Muscle of leg (tissue), 11 donors: ENCODE data around the gene PRIMA1. TPM values are rescaled to one million over a fixed set of nuclear protein-coding genes. Genes with fewer than 3 reads are reported as not detected.

ENCODE experiments used
- DNase-seq: peaks from one replicate; pipeline ENCODE4 v3.0.0; 2013
- H3K27ac ChIP-seq: one replicate; pipeline ENCODE4 v1.5.1; 2013; ENCODE audit warnings: mild to moderate bottlenecking, low read length, control low read depth
- H3K27me3 ChIP-seq: one replicate; pipeline ENCODE4 v1.6.1; 2013; ENCODE audit warnings: low read length; ENCODE audit not compliant: control insufficient read depth, insufficient read depth
- H3K36me3 ChIP-seq: one replicate; pipeline ENCODE4 v1.6.1; 2013; ENCODE audit warnings: low read length; ENCODE audit not compliant: control insufficient read depth, insufficient read depth
- H3K4me1 ChIP-seq: one replicate; pipeline ENCODE4 v1.6.1; 2013; ENCODE audit warnings: low read length; ENCODE audit not compliant: control insufficient read depth, insufficient read depth
- H3K4me3 ChIP-seq: one replicate; pipeline ENCODE4 v1.5.1; 2013; ENCODE audit warnings: low read length, control low read depth
- H3K9me3 ChIP-seq: replicated peaks from 2 replicates; pipeline ENCODE4 v1.6.1; 2013; ENCODE audit warnings: low read depth, low read length; ENCODE audit not compliant: control insufficient read depth
- WGBS: methylation state at CpG from one replicate; pipeline ENCODE4 v1.1.5; 2013; ENCODE audit warnings: missing lambda C conversion rate; ENCODE audit not compliant: insufficient coverage; 5-methylcytosine and 5-hydroxymethylcytosine counted together
- polyA plus RNA-seq, 8 donors: library from polyadenylated mRNA; unstranded; fragments of 120-200 nt; gene quantifications; one replicate each; pipeline versions ENCODE4 v1.2.1 to v1.2.3, GENCODE V29; 2013; ENCODE audit warnings: inconsistent platforms in 1 of 8, low replicate concordance in 1 of 8; ENCODE audit not compliant: insufficient read length in 8 of 8, insufficient read depth in 1 of 8
- total RNA-seq: library from RNA; stranded (reverse); fragments of 120-200 nt; gene quantifications from one replicate; pipeline ENCODE4 v1.2.4, GENCODE V29; 2013

PRIMA1 gene
- total and polyA plus RNA-seq, 9 donors = 0.75 to 4.6 (median 3.2) TPM

DNA sequence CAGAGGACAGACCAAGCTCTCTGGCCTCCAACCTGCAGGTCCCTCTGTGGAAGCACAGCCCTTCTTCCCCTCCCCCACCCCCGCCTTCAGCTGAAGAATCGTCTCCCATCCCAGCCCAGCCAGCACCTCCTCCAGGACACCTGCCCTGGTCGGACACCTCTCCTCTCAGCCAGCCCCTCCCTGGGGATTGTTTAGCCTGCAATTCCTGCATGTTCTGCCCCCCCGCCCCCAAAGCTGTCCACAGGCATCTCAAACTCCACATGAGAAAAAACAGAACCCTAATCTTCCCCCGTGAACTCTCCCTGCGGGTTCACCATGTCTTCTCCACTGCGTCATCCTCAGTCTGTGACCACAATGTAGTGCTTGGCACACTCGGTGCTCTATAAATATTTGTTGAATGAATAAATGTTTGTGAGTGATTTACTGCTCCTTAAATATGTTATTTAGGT is 24.1 kb downstream of the PRIMA1 start:
- peaks cover 27% of the 10 kb centered on the region for H3K4me1 ChIP-seq
- H3K36me3 ChIP-seq = no peaks in the 10 kb centered on the region
- H3K9me3 ChIP-seq = no peaks in the 10 kb centered on the region
- no peak overlapping the region for H3K4me3 ChIP-seq
- H3K27me3 ChIP-seq = peaks cover 4% of the 10 kb centered on the region
- no peak for DNase-seq
- WGBS = 37% methylated on average over 6 of the region's 8 CpGs
- H3K27ac ChIP-seq = no peak overlapping the region

DNA sequence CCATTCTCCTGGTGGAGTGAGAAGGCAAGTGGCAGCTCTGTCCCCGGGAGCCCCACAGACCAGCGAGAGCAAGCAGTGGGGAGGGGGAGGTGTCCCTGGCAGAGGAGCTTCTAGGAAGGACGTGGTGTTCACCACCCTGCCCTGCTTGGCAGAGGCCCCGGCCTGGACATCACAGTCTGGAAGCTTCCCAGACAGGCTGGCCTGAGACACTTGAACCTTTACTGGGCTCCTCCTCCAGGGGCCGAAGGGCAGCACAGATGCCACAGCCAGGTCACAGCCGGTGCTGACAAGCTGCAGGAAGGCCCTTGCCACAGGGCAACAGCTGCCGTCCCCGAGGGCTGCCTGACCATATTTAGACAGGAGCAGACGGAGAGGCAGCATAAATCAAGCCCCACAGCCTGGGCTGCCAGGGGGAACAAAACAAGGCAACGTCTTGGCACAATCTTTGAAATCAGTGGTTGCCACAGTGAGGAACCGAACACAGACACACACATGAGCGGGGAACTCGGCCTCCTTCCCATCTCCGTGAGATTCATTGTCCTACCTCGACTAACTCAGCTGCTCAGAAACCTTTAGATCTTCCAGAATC is 28.5 kb downstream of the PRIMA1 start:
- Histone ChIP-seq H3K9me3 (no peaks in the 10 kb centered on the region), H3K4me1 (peaks cover 32% of the 10 kb centered on the region), H3K27me3 (peaks cover 2% of the 10 kb centered on the region), H3K4me3 (no peak overlapping the region), H3K36me3 (no peaks in the 10 kb centered on the region), H3K27ac (peak overlapping the region; percentile 87)
- DNase-seq = peak; percentile 85
- WGBS = 22% methylated on average over 13 of the region's 15 CpGs

DNA sequence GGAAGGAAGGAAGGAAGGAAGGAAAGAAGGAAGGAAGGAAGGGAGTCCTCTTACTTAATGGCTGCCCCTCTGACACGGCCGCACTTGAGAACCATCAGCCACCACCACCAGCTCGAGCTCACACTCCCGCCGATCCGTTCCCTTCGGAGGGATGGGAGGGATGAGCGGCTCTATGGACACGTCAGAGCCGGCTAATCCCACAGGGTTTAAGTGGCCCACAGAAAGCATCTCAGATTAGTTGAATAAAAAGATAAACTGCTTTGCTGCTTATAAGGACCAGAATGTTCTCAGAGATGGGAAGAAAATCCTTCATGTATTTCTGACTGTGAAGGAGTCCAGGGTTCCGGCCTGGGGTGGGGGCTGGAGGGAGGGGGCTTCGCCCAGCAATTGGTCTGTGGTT is 31.1 kb downstream of the PRIMA1 start:
- Histone ChIP-seq H3K27me3 (no peaks in the 10 kb centered on the region), H3K36me3 (no peaks in the 10 kb centered on the region), H3K27ac (no peak overlapping the region), H3K4me3 (no peak overlapping the region), H3K4me1 (peaks cover 40% of the 10 kb centered on the region), H3K9me3 (no peaks in the 10 kb centered on the region)
- no peak for DNase-seq
- 86% methylated on average over 5 of the region's 12 CpGs for WGBS

DNA sequence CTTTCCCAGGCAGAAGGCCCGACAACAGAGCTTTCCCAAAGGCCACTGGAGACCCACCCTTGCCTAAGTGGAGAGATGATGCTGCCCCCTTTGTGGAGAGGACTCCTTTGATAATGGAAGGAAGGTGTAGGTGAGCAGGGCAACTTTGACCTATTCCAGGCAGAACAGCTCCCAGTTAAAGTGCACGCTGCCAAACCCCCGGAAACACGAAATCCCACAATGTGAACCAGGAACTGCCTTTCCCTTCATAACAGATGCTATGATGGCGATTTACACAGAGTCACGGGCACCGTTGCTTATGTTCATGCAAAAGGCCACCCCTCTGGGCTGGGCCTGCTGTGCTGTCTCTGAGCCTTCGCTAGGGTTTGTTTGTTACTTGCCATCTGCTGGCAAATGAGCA is 34.6 kb downstream of the PRIMA1 start:
- WGBS = 95% methylated on average over 8 of the region's 8 CpGs
- Histone ChIP-seq H3K36me3 (no peaks in the 10 kb centered on the region), H3K4me1 (peaks cover 15% of the 10 kb centered on the region), H3K9me3 (no peaks in the 10 kb centered on the region), H3K27me3 (no peaks in the 10 kb centered on the region), H3K27ac (no peak overlapping the region), H3K4me3 (no peak overlapping the region)
- DNase-seq = no peak

DNA sequence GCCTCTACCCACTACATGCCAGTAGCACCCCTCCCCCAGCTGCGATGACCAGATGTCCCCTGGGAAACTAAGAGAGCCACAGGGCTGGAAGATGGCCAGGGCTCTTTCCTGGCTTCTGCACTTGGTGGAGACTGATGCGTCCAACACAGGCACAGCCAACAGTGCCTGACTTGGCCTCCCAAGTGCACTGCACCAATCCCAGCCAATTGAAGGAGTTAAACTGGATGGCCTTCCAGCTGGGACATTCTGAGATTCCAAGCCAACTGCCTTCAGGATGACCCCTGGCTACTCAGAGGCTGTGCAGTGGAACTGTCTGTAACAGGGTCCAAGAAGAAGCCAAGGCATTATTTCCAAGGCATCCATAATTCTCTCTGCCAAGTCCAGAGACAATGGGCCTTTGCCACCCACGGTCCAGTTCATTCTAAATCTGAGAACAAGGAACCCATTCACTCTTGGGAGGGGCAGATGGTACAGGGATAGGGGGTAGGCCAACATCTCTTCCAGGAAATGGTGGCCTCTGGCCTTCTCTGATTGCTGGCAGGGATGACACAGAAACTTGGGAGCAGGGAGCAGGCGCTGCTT is 35.2 kb downstream of the PRIMA1 start:
- H3K27ac ChIP-seq = no peak overlapping the region
- peaks cover 13% of the 10 kb centered on the region for H3K4me1 ChIP-seq
- H3K36me3 ChIP-seq = no peaks in the 10 kb centered on the region
- no peaks in the 10 kb centered on the region for H3K27me3 ChIP-seq
- 74% methylated on average over 3 of the region's 4 CpGs for WGBS
- no peak overlapping the region for H3K4me3 ChIP-seq
- no peaks in the 10 kb centered on the region for H3K9me3 ChIP-seq
- peak; percentile 32 for DNase-seq

DNA sequence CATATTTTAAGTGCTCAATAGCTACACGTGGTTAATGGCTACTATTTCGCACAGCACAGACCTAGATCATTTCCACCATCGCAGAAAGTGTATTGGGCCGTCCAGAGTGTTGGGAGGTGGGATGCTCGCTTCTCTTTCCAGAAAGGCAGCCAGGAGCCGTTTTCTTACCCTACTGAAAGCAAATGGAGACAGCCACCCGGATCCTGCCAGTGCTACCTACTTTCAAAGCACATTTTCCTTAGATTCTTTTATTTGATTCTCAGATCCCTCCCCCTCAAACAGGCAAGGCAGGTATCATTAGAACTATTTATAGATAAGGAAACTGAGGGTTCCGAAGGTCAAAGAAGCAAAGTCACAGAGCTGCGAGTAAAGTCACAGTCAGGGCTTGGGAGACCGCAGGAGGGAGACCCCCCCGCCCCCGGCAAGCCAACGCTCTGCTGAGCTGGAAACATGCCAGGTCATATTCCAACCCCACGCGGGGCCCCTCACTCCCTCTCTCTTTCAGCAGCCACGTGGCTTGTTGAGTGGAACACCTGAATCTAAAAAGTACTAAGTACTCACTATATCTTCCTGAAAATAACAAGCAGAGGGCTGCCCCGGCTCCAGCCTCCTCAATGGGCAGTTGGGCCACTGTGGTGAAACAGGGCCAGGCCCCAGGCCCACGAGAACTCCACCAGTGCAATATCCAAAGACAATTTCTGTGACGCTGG is 36.2 kb downstream of the PRIMA1 start:
- no peak overlapping the region for H3K27ac ChIP-seq
- 50% methylated on average over 13 of the region's 19 CpGs for WGBS
- H3K9me3 ChIP-seq = no peaks in the 10 kb centered on the region
- H3K4me3 ChIP-seq = no peak overlapping the region
- no peaks in the 10 kb centered on the region for H3K27me3 ChIP-seq
- H3K36me3 ChIP-seq = no peaks in the 10 kb centered on the region
- H3K4me1 ChIP-seq = peaks cover 13% of the 10 kb centered on the region
- no peak for DNase-seq

DNA sequence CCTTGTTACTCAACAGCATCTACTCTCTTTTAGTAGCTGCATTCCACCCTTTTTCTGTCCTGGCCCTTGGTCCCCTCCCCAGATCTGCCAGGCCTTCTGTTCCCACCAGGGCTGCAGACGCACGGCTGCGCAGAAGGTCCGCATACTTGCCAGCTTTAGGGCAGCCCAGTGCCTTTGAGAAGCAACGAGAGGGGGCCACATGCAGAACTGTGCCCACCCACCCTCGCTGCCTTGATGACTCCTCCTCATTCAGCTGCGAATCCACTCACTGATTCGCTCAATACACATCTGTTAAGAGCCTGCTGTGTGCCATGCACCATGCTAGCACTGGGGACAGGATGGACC is 39.2 kb downstream of the PRIMA1 start:
- Histone ChIP-seq H3K4me3 (no peak overlapping the region), H3K4me1 (peaks cover 13% of the 10 kb centered on the region), H3K36me3 (no peaks in the 10 kb centered on the region), H3K9me3 (no peaks in the 10 kb centered on the region), H3K27ac (no peak overlapping the region), H3K27me3 (no peaks in the 10 kb centered on the region)
- DNase-seq = no peak
- WGBS = 90% methylated on average over 7 of the region's 8 CpGs

DNA sequence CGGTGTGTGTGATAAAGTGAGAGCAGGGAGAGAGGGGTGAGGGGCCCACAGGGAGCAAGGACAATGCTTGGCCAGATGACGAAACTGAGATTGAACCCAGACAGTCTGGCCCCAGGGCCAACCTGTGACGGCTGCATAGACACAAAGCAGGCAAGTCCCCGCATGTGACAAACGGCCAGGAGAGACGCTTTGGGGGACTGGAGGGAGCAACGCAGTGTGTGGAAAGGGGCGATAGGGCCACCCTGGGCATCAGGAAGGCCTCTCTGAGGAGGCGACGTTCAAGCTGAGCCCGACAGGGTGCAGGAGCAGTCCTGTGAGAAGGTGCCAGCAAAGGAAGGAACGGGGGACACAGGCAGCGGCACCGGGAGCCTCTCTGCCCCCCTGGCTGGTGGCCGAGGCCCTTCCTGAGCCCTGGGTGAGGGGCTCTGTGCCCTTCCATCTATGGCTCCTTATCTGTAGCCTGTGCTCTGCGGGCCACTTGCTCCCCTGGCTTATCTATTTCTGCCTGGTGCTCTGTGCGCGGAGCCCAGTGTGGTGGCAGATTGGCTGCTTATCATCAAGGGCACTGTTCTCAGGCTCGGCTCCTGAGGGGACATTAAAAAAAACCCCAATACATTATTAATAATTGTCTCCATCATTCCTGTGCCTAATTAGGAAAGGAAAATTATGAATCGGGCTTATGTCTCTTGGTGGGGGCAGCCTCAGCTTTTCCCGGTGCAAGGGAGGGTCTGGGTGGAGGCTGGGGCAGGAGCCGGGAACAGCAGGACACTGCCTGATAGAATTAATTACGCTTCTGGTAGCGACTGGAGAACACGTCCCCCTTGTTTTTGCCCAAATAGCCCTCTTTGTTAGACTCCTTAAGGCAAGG is 39.8 kb downstream of the PRIMA1 start:
- Histone ChIP-seq H3K27ac (no peak overlapping the region), H3K36me3 (no peaks in the 10 kb centered on the region), H3K4me3 (no peak overlapping the region), H3K9me3 (no peaks in the 10 kb centered on the region), H3K4me1 (peaks cover 14% of the 10 kb centered on the region), H3K27me3 (no peaks in the 10 kb centered on the region)
- 66% methylated on average over 23 of the region's 25 CpGs for WGBS
- no peak for DNase-seq

DNA sequence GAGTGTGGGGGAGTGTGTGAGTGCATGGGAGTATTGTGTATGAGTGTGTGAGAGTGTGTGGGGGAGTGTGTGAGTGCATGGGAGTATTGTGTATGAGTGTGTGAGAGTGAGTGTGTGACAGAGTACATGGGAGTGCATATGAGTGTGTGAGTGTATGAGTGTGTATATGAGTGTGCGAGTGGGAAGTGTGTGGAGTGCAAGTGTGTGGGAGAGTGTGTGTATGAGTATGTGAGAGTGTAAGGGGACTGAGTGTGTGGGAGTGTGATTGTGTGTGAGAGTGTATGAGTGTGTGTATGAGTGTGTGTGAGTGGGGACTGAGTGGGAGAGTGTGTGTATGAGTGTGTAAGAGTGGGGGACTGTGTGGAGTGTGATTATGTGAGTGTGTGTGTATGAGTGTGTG is 40.7 kb downstream of the PRIMA1 start:
- Histone ChIP-seq H3K9me3 (no peaks in the 10 kb centered on the region), H3K36me3 (no peaks in the 10 kb centered on the region), H3K27me3 (no peaks in the 10 kb centered on the region), H3K4me3 (no peak overlapping the region), H3K4me1 (peaks cover 15% of the 10 kb centered on the region), H3K27ac (no peak overlapping the region)
- DNase-seq = no peak
- WGBS = 100% methylated on average over 1 of the region's 1 CpG

DNA sequence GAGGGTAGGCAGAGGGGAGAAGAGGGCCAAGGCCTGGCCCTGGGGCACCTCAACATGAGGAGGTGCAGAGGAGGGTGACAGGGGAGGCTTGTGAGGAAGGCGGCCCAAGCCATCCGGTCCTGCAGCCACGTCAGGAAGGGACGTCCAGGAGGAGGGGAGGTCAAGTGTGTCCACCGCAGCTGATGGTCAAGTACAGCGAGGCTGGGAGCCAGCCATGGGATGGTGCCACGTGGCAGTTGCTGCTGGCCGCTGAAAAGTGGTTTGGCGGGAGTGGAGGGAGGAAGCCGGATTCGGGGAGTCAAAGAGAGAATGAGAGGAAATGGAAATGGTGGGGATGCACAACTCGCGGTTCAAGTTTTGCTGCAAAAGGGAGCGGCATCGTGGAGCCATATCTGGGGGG is 41.2 kb downstream of the PRIMA1 start:
- Histone ChIP-seq H3K9me3 (no peaks in the 10 kb centered on the region), H3K4me1 (peaks cover 15% of the 10 kb centered on the region), H3K27me3 (no peaks in the 10 kb centered on the region), H3K4me3 (no peak overlapping the region), H3K36me3 (no peaks in the 10 kb centered on the region), H3K27ac (no peak overlapping the region)
- WGBS = 85% methylated on average over 15 of the region's 15 CpGs
- no peak for DNase-seq
